ENCODE data around the gene UNK. TPM values are rescaled to one million over a fixed set of nuclear protein-coding genes. Genes with fewer than 3 reads are reported as not detected.
"Not testable (repeated sequence)": the region's sequence is repeated elsewhere in the genome, so short reads cannot be mapped to it uniquely, and the experiment has no call there.

The UNK gene
- total RNA-seq, 4 donors from 2014 or later = 27.8 to 68.2 (median 31.9) TPM

- Histone ChIP-seq H3K4me1 (peaks cover 61% of the 10 kb centered on the region), H3K4me3 (no peak overlapping the region), H3K36me3 (peaks cover 28% of the 10 kb centered on the region), H3K27me3 (no peaks in the 10 kb centered on the region), H3K27ac (peak overlapping the region; percentile 91), H3K9me3 (no peaks in the 10 kb centered on the region)
- TF ChIP-seq, protein P1, sequence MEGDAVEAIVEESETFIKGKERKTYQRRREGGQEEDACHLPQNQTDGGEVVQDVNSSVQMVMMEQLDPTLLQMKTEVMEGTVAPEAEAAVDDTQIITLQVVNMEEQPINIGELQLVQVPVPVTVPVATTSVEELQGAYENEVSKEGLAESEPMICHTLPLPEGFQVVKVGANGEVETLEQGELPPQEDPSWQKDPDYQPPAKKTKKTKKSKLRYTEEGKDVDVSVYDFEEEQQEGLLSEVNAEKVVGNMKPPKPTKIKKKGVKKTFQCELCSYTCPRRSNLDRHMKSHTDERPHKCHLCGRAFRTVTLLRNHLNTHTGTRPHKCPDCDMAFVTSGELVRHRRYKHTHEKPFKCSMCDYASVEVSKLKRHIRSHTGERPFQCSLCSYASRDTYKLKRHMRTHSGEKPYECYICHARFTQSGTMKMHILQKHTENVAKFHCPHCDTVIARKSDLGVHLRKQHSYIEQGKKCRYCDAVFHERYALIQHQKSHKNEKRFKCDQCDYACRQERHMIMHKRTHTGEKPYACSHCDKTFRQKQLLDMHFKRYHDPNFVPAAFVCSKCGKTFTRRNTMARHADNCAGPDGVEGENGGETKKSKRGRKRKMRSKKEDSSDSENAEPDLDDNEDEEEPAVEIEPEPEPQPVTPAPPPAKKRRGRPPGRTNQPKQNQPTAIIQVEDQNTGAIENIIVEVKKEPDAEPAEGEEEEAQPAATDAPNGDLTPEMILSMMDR (IDR thresholded peaks at IDR 0.05) = no peak
- TF ChIP-seq POLR2AphosphoS5 (IDR thresholded peaks at IDR 0.05) = peak in 1 of 3 donors; percentile 40
- 26% methylated on average over 4 of the region's 18 CpGs for WGBS
- peak in 1 of 2 donors; percentile 86 for DNase-seq (ENCODE audit: low spot score in 2 of 2)
These were observed 24.5 kb downstream of the UNK start for GRCh38 chr17:75808905-75809621.

GRCh38 chr17:75809631-75810111 lies 25.1 kb downstream of the UNK start:
- Histone ChIP-seq H3K27me3 (no peaks in the 10 kb centered on the region), H3K4me3 (no peak overlapping the region), H3K9me3 (no peaks in the 10 kb centered on the region), H3K36me3 (peaks cover 29% of the 10 kb centered on the region), H3K4me1 (peaks cover 62% of the 10 kb centered on the region), H3K27ac (peak overlapping the region; percentile 91)
- TF ChIP-seq POLR2A (IDR thresholded peaks at IDR 0.05) (no peak), POLR2AphosphoS5 (IDR thresholded peaks at IDR 0.05) (no peak), EP300 (IDR thresholded peaks at IDR 0.05) (no peak)
- TF ChIP-seq, protein P1 (IDR thresholded peaks at IDR 0.05) = no peak
- DNase-seq (ENCODE audit: low spot score in 2 of 2) = peak in 1 of 2 donors; percentile 62
- whole genome bisulfite sequencing = 87% methylated on average over 6 of the region's 24 CpGs

- peak in 1 of 2 donors; percentile 63 for DNase-seq (ENCODE audit: low spot score in 2 of 2)
- TF ChIP-seq POLR2AphosphoS5 (IDR thresholded peaks at IDR 0.05) (no peak), EP300 (IDR thresholded peaks at IDR 0.05) (no peak), POLR2A (IDR thresholded peaks at IDR 0.05) (no peak)
- TF ChIP-seq, protein P1 (IDR thresholded peaks at IDR 0.05) = no peak
- H3K27ac ChIP-seq = peak overlapping the region; percentile 91
- H3K4me3 ChIP-seq = no peak overlapping the region
- no peaks in the 10 kb centered on the region for H3K27me3 ChIP-seq
- H3K9me3 ChIP-seq = no peaks in the 10 kb centered on the region
- peaks cover 67% of the 10 kb centered on the region for H3K4me1 ChIP-seq
- 73% methylated on average over 5 of the region's 5 CpGs for WGBS
- peaks cover 34% of the 10 kb centered on the region for H3K36me3 ChIP-seq
These were observed 25.6 kb downstream of the UNK start for GRCh38 chr17:75810216-75810615.

- H3K27ac ChIP-seq, H3K27me3 ChIP-seq, H3K4me3 ChIP-seq, H3K9me3 ChIP-seq: not testable (repeated sequence)
- H3K36me3 ChIP-seq = peaks cover 36% of the 10 kb centered on the region
- peak in 1 of 2 donors; percentile 52 for DNase-seq (ENCODE audit: low spot score in 2 of 2)
- 93% methylated on average over 11 of the region's 11 CpGs for WGBS
- peaks cover 68% of the 10 kb centered on the region for H3K4me1 ChIP-seq
These were observed 26.1 kb downstream of the UNK start for GRCh38 chr17:75810756-75811155.

DNA sequence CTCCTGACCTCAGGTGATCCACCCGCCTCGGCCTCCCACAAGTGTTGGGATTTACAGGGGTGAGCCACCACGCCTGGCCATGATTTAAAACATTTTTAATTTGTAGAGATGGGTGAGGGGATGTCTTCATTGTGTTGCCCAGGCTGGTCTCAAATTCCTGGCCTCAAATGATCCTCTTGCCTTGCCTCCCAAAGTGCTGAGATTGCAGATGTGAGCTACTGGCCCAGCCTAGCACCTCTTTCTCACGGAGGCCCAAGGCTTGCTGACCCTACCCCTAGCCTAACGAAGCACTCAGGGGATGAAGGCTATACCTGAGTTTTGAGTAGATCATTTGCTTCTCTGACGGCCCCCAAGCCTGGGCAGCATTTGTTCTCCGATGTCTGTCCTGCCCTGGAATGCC lies 26.6 kb downstream of the UNK start:
- Histone ChIP-seq H3K27me3 (no peaks in the 10 kb centered on the region), H3K36me3 (peaks cover 36% of the 10 kb centered on the region), H3K9me3 (no peaks in the 10 kb centered on the region), H3K4me1 (peaks cover 68% of the 10 kb centered on the region), H3K27ac (no peak overlapping the region), H3K4me3 (no peak overlapping the region)
- DNase-seq (ENCODE audit: low spot score in 2 of 2) = peak in 1 of 2 donors; percentile 43
- WGBS = 85% methylated on average over 7 of the region's 7 CpGs
- TF ChIP-seq, protein P1 (IDR thresholded peaks at IDR 0.05) = no peak
- TF ChIP-seq EP300 (IDR thresholded peaks at IDR 0.05) (no peak), POLR2A (IDR thresholded peaks at IDR 0.05) (no peak), POLR2AphosphoS5 (IDR thresholded peaks at IDR 0.05) (no peak)

Measured in suprapubic skin (tissue), 4 donors.